HEK293 (cell line): ENCODE measurements around the gene COL1A2.

Source experiments
- CTCF ChIA-PET: fragments of 350-600 bp; formaldehyde crosslinking; extraction: SDS; loops from one replicate; lab custom pipeline; 2021; ENCODE audit warnings: antibody characterized with exemption; lab: Yijun Ruan, JAX
- POLR2A ChIA-PET: fragments of 300-600 bp; formaldehyde crosslinking; extraction: SDS; loops from one replicate; lab custom pipeline; 2020; ENCODE audit warnings: antibody characterized with exemption, inconsistent platforms; lab: Yijun Ruan, JAX
- H3K27ac ChIP-seq: fragments of 200-500 bp; sonication (Bioruptor generic); 2 replicates; pipeline ENCODE4 v1.5.1; 2014; ENCODE audit warnings: low read depth, low read length, control low read depth, inconsistent platforms; ENCODE audit errors: extremely low read depth
- H3K36me3 ChIP-seq, 2 experiments: fragments of 200-500 bp in 1 of 2; sonication (Bioruptor generic) in 1 of 2; 1 replicate in 1 of 2; 2 replicates in 1 of 2; pipeline ENCODE4 v1.5.1; 2014 to 2017; ENCODE audit warnings: inconsistent platforms in 2 of 2, low read length in 2 of 2; ENCODE audit not compliant: control insufficient read depth in 2 of 2, insufficient read depth in 1 of 2
- H3K4me1 ChIP-seq: fragments of 200-500 bp; sonication (Bioruptor generic); 2 replicates; pipeline ENCODE4 v1.5.1; 2014; ENCODE audit warnings: mild to moderate bottlenecking, low read length, inconsistent platforms; ENCODE audit not compliant: control insufficient read depth, insufficient read depth
- H3K4me3 ChIP-seq: 2 replicates; pipeline ENCODE4 v1.5.1; 2011; ENCODE audit warnings: low read depth, mild to moderate bottlenecking, control low read depth, low read length, moderate library complexity
- H3K9me3 ChIP-seq: fragments of 200-500 bp; sonication (Bioruptor generic); 2 replicates; pipeline ENCODE4 v1.5.1; 2014; ENCODE audit warnings: low read depth, low read length, inconsistent platforms; ENCODE audit not compliant: control insufficient read depth, insufficient read depth
- BCL11A ChIP-seq: fragments of 450-650 bp; formaldehyde crosslinking; IDR thresholded peaks from 2 replicates; pipeline ENCODE4 v1.5.1; 2016; ENCODE audit warnings: low read depth, missing biosample characterization, missing genetic modification characterization
- CTCF ChIP-seq: fragments of 450-650 bp; formaldehyde crosslinking; IDR thresholded peaks from 2 replicates; pipeline ENCODE4 v1.5.1; 2016; ENCODE audit warnings: missing biosample characterization, missing genetic modification characterization
- HIC1 ChIP-seq: fragments of 450-650 bp; formaldehyde crosslinking; IDR thresholded peaks from 2 replicates; pipeline ENCODE4 v1.5.1; 2016; ENCODE audit warnings: missing biosample characterization, missing genetic modification characterization
- ZBTB11 ChIP-seq: fragments of 450-650 bp; formaldehyde crosslinking; conservative IDR thresholded peaks from 2 replicates; pipeline ENCODE4 v1.5.1; 2016; ENCODE audit warnings: low read depth, missing biosample characterization, missing genetic modification characterization
- ZBTB26 ChIP-seq: fragments of 450-650 bp; formaldehyde crosslinking; optimal IDR thresholded peaks from 2 replicates; pipeline ENCODE3; 2016; ENCODE audit warnings: missing biosample characterization, mild to moderate bottlenecking, missing genetic modification characterization
- ZFP41 ChIP-seq: fragments of 450-650 bp; formaldehyde crosslinking; IDR thresholded peaks from 2 replicates; pipeline ENCODE4 v1.5.1; 2016; ENCODE audit warnings: missing biosample characterization, missing genetic modification characterization, borderline replicate concordance
- ZNF112 ChIP-seq: fragments of 450-650 bp; formaldehyde crosslinking; IDR thresholded peaks from 2 replicates; pipeline ENCODE4 v1.5.0; 2017; ENCODE audit warnings: missing biosample characterization, missing genetic modification characterization
- ZNF146 ChIP-seq: fragments of 450-650 bp; formaldehyde crosslinking; IDR thresholded peaks from 2 replicates; pipeline ENCODE4 v1.5.1; 2016; ENCODE audit warnings: missing biosample characterization, missing genetic modification characterization
- ZNF311 ChIP-seq: fragments of 450-650 bp; formaldehyde crosslinking; IDR thresholded peaks from 2 replicates; pipeline ENCODE4 v1.5.1; 2017; ENCODE audit warnings: missing biosample characterization, missing genetic modification characterization, borderline replicate concordance
- ZNF426 ChIP-seq: fragments of 450-650 bp; formaldehyde crosslinking; IDR thresholded peaks from 2 replicates; pipeline ENCODE4 v1.5.1; 2017; ENCODE audit warnings: missing biosample characterization, missing genetic modification characterization, mild to moderate bottlenecking, inconsistent platforms, moderate library complexity
- ZNF561 ChIP-seq: fragments of 450-650 bp; IDR thresholded peaks from 2 replicates; pipeline ENCODE4 v1.5.1; 2018; ENCODE audit warnings: missing biosample characterization, missing genetic modification characterization, borderline replicate concordance
- ZNF654 ChIP-seq: fragments of 450-650 bp; formaldehyde crosslinking; IDR thresholded peaks from 2 replicates; pipeline ENCODE4 v1.5.1; 2016; ENCODE audit warnings: low read depth, missing biosample characterization, missing genetic modification characterization
- ZNF664 ChIP-seq: fragments of 450-650 bp; formaldehyde crosslinking; IDR thresholded peaks from 2 replicates; pipeline ENCODE4 v1.5.1; 2016; ENCODE audit warnings: missing biosample characterization, missing genetic modification characterization
- ZNF792 ChIP-seq: fragments of 450-650 bp; formaldehyde crosslinking; IDR thresholded peaks from 2 replicates; pipeline ENCODE4 v1.5.1; 2016; ENCODE audit warnings: missing biosample characterization, missing genetic modification characterization

Gene COL1A2

GRCh38 chr7:94362276-94362675, 32.4 kb upstream of the COL1A2 start:
- ChIA-PET CTCF (interaction anchor here (0.7 kb wide), 2 partner anchors 949 to 1121 kb away, joined by 4 to 5 read pairs; no protein-coding TSS in a partner anchor), POLR2A (no interaction called here)
- Histone ChIP-seq H3K36me3 (no peaks in the 10 kb centered on the region), H3K9me3 (no peaks in the 10 kb centered on the region), H3K27ac (no peak overlapping the region), H3K4me3 (no peak overlapping the region), H3K4me1 (no peaks in the 10 kb centered on the region)
- no peak for TF ChIP-seq ZBTB26 (tag by site-specific recombination)
- no peak for TF ChIP-seq ZNF792 (tag by site-specific recombination)
- TF ChIP-seq ZBTB11 = no peak
- TF ChIP-seq ZNF146 (tag by site-specific recombination) = no peak
- TF ChIP-seq ZFP41 = no peak
- no peak for TF ChIP-seq ZNF654 (tag by site-specific recombination)
- TF ChIP-seq HIC1 (tag by site-specific recombination) = no peak

- TF ChIP-seq ZNF112 = no peak
- POLR2A ChIA-PET = no interaction called here
- no peaks in the 10 kb centered on the region for H3K36me3 ChIP-seq
- H3K4me3 ChIP-seq = no peak overlapping the region
- H3K27ac ChIP-seq = no peak overlapping the region
- H3K4me1 ChIP-seq = 0 out of 2 replicates have a peak, but pooled peaks cover 3% of the 10 kb centered on the region
- H3K9me3 ChIP-seq = no peaks in the 10 kb centered on the region
- CTCF ChIA-PET = interaction anchor here (0.7 to 1.5 kb wide), 2 partner anchors 21 to 76 kb away, joined by 3 to 4 read pairs; no protein-coding TSS in a partner anchor
Observed at GRCh38 chr7:94364816-94365215, 29.9 kb upstream of the COL1A2 start.

GRCh38 chr7:94366163-94366562, 28.5 kb upstream of the COL1A2 start:
- Histone ChIP-seq H3K4me3 (no peak overlapping the region), H3K27ac (no peak overlapping the region), H3K4me1 (0 out of 2 replicates have a peak, but pooled peaks cover 3% of the 10 kb centered on the region), H3K36me3 (no peaks in the 10 kb centered on the region), H3K9me3 (no peaks in the 10 kb centered on the region)
- ChIA-PET POLR2A (interaction anchor here (0.6 kb wide), 1 partner anchor 9 kb away, joined by 4 read pairs; no protein-coding TSS in a partner anchor), CTCF (no interaction called here)
- TF ChIP-seq ZNF311 (no peak), ZNF561 (no peak), CTCF (no peak), ZNF664 (tag by site-specific recombination) (no peak), BCL11A (tag by site-specific recombination) (no peak), ZNF426 (tag by site-specific recombination) (no peak)
- TF ChIP-seq, all 188 proteins: peak for 0
